Activated naive CD4-positive, alpha-beta T cell (primary cell): ENCODE measurements around the gene BLOC1S1.

Experiments
- DNase-seq, 4 experiments: peaks; one replicate each; lab custom pipeline; 2025; lab: John Stamatoyannopoulos, UW

BLOC1S1 gene

DNA sequence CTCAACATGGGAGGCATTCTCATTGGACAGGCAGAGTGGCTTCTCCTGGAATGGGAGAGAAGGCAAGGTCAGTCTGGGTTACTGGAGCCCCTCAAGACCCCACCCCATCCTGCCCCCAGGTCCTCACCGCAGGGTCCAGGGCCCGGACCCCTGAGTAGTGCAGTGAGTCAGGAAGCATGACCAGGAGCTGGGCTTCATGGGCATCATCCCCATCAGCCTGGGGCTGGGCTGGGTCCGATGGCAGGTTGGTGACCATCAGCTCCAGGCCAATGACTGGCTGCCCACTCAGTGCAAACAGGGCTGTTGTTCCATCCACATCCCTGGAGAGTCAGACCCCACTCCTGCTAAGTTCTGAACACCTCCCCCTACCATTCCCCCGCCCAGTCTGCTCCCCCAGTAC lies 21.2 kb upstream of the BLOC1S1 start:
- DNase-seq = no peak

DNA sequence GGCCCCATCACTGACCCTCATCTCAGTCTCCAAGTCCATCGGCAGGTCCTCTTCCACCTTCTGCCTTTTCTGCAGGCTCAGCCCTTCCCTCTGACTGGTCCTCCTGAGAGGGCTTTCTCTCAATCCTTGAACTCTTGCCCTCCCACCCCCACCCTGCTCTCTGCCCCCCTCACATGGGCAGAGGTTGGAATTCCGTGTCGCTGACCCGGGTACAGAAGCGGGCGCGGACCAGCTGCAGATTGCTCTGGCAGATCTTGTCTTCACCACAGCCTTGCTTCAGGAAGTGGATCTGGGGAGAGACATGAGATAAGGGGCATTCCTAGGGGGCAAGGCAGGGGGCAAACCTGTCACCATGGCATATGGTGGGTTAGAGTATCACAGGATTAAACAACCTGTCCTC lies 20.5 kb upstream of the BLOC1S1 start:
- DNase-seq = no peak

DNA sequence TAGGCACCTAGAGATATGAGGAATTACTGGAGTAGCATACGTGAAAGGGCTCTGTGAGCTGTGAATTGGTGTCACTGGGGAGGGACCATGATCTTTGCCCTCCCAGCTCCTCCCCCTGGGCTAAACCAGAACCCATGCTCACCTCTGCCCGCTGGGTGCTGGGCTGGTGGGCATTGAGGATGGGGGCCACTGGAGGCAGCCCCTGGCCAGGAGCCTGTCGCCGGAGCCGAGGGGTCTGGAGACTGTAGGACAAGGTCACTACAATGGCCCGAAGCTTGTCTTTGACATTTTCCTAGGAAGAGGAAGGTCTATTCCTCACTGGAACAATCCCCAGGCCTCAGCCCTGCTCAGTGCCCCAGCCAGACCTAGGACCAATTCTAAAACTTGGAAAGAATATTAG lies 19.7 kb upstream of the BLOC1S1 start:
- no peak for DNase-seq

DNA sequence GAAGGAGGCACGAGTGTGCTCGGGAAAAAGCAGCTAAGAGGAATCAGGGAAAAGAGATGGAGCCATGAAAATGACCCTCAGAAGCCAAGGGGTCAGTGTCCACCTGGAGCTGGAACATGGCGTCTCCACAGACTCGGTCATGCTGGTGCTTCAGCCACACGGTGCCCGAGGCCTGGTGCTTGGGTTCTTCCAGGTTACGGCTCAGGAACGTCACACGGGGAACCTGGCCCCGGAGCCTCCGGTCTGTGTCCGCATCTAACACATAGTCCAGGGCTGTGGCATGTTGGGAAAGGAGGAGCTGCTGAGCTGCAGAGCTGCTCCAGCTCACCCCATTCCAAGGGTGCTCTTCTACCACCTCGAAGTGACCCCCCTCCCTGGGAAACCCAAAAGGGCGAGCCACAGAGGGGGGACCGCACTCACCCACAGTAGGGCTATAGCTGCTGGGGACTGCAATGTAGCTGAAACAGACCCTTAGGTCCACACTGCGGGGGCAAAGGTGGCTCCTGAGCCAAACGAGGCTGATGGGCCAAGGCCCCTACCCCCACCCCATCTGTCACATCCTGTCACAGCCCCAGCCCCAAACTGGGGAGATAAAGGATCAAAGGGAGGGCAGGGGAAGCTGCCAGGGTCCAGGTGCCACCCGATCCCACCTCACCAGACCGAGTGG lies 18.9 kb upstream of the BLOC1S1 start:
- no peak for DNase-seq

DNA sequence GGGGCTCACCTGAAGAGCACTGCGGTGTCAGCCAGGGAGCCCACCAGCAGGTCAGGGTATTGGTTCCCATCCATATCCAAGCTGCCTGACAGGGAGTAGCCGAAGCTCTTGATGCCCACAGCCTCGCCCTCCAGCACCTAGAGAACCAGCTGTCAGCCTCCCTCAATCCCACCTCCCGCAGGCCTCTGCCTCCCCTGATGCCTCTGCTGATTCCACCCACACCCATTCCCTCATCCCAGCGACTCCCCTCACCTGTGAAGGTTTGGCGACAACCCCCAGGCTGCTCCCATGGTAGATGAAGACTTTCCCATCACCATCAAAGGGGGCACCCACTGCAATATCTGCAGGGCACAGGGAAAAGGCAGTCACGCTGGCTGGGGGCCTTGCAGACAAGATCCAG lies 18.2 kb upstream of the BLOC1S1 start:
- DNase-seq = no peak

DNA sequence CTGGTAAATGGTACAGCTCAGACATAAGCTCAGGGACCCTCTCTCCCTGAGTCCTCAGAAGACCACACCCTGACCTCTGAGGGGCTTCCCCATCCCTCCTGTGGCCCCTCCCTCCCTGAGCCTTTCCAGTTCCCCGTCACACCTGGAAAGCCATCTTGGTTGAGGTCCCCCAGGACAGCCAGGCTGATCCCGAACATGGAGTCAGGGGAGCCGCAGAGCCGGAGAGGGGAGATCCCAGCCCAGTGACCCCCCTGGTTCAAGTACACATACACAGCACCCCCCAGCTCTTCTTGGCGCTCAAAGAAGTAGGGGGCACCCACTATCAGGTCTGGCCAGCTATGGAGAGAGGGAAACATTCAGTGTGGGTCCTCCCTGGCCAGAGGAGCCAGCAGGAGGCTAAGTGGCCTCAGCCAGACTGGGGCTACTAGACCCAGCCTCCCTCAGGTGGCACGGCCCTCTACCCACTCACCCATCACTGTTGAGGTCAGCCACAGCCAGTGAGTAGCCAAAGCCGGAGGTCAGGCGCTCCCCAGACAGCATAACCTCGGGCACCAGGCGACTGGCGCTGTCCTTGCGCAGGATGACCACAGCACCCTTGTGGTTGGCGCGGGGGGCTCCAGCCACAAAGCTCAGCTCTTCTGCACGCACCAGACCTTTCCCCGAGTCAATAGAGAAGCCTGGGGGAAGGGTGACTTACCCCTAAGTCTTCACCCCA lies 17.4 kb upstream of the BLOC1S1 start:
- no peak for DNase-seq

DNA sequence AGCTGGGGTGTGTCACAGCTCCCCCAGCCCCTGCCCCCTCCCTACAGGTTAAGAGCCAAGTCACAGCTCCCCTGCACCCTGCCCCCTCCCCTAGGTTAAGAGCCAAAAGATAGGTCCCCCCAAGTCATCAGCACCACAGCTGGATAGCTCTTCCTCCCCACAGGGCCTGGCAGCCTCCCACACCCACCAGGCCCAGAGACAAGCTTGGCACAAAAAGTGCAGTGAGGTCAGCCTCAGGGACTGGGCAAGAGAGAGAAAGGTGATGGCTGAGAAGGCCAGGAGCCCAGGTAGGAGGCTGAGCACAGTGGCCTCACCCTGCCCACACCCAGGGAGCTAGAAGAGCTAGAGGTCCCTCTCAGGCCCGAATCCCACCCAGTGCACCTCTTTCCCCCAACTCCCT lies 16.9 kb upstream of the BLOC1S1 start:
- no peak for DNase-seq

DNA sequence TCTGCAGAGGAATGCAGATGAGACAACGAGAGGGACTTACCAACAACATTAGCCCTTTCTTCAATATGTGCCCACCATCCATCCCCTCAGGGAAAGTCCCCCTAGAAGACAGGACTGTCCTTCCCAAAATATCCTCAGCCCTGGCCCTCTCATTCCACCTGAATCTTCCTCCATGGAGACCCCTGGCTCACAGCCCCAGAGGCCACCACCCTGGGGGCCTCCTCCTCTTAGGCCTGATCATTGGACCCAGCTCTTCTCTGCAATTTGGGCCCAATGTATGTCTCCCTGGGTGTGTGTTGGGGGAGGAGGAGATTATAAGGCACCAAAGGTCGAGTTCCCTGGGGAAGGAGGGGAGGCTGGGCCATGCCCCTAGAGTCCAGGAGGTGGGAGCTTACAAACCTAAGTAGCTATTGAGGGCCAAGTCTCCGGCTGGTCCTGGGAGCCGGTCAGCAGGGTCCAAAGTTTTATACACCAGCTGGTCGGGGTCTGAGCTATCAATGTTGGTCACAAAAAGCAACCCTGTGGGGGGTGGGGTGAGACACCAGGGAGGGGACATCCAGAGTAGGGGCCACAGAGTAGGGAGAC lies 16.3 kb upstream of the BLOC1S1 start:
- DNase-seq = no peak

DNA sequence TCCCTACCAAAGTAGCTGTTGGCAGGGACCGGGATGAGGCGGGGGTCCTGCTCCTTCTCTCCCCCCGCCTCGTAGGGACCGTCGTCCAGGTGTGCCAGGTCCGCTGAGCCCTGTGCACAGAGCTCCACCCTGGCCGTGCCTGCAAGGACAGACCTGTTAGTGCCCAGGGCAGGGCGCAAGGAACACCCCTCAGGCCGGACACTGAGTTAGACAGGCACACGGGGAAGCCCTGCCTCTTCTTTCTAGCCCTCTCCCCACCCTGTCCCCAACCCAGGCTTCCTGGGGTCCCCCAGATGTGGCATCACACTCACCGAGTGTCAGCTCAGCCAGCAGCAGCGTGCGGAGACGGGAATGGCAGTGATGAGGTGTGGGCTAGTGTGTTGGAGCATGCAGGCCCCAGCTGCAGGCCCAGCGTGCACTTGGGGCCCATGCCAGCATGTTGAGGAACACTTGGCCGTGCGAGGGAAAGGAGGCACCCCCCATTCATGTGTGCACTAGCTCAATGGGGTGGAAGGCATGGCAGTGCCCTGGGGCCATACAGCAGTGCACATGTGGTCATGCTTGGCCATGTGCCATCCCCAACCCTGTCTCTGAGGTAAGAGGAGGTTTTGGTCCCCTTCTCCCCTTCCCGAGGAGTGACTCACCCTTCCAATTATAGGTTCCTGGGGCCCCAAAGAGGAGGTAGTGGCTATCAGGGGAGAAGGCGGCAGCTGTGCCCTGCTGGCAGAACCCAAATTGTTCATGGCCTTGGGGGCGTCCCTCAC lies 15.4 kb upstream of the BLOC1S1 start:
- no peak for DNase-seq

DNA sequence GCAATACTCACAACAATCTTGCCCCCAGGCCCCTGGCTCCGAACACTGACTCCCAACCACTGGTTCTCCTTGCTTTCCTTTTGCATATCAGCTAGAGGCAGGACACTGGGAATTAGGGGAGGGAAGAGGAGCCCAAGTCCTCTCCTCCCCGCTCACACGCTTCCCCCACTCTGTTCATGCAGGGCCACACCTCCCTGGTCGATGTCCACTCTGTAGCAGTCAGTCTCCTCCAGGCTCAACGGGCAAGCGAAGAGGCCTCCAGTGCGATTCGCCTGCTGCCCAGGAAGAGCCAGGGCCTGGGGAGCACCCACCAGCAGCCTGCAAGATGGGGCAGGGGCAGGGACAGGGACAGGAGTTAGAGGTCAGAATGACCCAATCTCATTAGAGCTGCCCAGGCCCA lies 13.0 kb upstream of the BLOC1S1 start:
- DNase-seq = no peak

DNA sequence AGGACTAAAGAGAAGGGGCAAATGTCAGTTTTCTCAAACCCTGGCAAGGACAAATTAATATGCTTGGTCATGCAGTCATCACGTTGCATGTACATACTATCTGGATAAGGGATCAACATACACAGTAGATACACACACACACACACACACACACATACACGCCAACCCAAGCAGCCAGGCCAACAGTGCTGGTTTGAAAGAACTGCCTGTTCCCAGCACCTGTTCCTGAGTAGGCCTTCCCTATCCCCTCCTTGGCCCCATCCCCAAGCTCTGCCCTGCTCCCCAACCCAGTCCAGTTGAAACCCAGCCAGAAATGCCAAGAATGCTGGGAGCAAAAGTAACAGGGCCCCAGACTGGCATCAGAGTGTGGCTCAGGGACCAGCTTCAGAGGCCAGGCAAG lies 12.6 kb upstream of the BLOC1S1 start:
- no peak for DNase-seq

DNA sequence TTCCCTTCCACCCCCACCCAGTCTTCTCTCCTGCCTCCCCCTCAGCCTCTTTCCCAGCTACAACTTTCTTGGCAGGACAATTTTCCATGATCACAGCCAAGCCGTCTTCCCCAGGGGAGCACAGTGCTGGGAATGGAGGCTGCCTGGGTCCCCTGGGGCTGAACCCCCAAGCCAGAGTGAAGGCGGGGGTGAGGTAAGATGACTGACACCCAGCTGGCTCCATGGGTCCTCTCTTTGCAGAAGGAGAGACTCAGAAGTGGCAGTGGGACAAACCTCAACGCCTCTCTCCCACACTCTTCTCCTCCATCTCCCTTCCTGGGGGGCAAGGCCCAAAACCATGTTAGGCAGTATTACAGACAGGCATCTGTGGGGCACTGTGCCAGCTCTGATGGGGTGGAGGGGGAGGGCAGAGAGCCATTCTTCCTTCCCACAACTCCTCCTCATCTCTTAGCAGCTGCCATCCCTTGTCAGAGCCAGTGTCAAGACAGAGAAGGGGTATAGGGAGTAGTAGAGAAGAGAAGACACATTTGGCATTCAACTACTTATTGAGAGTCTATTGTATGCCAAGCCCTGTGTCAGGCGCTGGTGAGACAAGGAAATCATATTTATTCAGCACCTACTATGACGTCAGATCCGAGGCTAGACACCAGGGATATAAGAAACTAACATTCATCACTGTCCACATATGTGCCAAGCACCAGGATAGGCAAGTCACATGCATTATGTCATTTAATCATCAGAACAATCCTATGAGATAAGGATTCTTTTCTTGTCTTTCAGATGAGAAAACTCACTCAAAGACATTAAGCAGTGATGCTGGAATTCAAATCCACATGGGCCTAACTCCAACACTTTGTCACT lies 11.7 kb upstream of the BLOC1S1 start:
- DNase-seq = no peak

DNA sequence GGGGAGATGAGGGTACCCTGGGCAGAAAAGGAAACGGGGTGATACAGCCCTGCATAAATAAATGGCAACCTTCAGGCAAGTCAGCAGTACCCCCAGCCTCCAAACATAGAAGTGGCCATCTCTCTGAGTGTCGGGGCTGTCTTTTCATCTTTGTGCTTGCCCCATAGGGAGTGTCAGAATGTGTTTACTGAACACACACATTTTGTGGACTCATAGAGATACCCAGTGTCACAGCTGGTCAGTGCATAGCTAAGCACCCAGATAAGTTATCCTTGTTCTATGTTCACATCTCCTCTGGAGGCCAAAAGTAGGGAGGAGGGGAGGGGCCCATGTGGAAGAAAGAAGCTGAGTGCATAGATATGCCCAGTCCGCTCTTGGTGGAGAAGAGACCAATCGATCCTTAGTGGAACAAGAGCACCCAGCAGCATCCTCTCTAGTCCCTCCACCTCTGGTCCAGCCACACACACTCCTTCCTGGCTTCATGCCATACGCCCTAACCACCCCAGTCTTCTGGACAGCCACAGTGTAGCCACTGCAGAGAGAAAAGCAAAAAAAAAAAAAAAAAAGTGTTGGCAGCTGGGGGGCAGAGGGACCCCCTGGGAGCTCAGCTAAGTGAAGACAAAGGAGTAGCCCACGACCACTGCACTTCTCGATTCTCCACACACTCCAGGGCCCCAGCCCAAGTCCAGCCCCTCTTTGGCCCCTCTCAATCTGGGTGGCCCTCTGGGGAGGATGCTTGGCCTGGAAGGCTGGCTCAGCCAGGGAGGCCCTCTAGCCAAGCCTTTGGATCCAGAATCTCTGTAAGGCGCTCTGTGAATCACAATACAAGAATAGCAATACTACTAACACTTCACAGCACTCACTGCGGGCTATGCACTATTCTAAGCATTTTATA lies 10.8 kb upstream of the BLOC1S1 start:
- no peak for DNase-seq

DNA sequence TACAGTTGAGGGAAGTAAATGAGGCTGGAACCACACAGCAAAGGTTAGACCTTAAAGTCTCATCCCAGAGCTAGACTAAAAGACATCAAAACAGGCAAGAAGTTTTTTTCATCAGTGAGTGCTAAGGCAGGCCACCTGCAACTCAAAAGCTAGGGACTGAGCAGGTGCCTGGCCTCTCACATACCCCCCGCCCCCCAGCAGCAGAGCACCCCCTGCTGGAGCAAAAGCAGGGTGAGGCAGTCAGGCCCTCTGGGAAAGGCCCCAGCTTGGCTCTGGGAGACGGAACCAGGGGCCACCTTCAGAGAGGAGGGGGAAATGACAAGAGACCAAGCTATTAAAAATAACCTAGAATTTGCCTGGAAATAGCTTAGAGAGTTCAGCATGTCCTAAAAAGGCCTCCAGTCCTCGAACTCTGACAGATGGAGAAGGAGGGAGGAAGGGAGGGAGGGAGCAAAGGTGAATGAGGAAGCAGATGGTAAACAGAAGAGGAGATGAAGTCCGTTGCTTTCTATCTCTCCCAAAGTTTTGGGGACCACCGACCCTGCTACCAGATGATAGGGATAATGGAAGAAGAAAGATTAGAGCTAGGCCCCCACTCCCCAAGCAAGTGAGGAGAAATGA lies 10.0 kb upstream of the BLOC1S1 start:
- DNase-seq = no peak

DNA sequence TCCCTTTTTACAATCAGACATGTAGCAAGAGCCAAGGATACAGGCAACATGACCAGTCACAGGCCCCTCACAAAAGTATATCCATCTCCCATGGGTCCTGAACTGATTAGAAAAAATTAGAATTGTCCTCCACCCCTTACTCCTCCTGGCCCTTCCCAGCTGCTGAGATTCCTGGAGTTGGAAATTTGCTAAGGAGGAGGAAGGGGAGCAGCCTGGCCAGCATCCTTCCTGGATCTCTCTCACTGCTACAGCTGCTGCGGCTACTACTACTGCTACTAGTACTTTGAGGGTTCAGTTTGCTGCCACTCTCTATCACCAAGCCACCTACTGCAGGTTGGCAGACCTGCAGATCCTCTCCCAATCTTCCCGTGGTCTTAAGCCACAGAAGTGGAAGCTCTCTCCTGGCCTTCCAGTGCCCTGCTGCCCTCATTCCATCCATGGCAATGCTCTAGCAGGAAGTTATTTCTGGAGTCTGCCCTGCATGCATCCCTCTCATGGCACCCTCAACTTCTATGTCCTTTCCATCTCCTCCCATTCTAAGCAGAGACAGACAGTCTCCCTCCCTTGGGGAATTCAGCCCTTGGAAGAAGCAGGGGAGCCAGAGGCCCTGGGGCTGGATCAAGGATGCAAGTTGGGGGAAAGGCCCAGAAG lies 9.2 kb upstream of the BLOC1S1 start:
- no peak for DNase-seq

DNA sequence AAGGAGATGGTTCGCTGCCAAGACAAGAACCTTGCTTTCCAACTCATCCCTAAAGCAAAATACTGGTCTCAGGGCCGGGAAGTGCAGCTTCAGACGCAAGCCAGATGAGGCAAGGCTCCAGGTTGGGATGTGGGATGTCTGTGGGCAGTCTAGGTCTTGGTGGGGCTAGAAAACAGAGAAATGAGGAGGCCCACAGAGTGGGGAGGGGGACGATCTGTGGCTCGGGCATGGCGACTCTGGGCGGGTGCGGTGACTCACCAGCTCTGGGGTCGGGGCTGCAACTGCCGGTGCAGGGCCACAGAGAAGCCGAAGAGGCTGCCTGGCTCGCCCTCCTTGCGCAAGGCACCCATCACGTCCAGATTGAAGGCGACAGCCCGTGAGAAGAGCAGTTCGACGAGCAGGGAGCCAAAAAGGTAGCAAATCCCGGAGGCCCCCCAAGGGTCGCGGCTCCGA lies 8.6 kb upstream of the BLOC1S1 start:
- DNase-seq = no peak

DNA sequence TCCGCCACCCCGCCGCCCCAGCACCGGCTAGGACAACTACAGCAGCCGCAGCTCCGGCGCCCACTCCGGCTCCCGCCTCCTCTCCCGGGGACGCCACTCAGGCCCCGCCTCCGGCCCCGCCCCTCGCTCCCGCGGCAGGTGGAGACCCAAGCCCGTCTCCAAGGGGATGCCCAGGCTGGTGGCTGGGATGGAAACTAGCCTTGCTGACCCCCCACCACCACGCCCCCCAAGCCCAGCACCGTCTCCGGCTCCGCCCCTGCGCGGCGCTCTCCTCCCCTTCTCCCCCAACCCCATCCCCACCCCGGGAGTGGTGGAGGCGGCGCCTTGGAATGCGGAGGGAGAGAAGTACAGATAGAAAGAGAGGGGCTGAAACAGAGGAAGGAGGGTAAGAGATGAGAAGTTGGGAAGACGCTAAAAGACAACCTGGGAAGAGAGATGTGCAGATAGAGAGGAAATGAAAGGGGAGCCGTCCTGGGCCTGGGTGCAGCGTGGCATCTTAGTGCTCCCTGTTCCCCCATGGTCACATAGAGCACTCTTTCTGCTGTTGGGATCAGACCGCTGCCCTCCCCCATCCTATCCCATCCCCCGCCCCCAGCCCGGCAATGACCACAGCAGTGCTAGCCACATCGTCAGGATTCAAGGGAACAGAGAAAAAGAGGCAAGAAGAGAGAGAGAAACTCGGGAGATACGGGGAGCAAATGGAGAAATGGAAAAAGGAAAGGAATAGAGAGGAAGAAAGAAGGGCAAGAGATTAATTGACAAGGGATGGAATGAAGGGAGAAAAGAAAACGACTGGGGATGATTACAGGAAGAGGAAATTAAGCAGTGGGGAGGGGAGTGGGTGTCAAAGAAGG lies 7.8 kb upstream of the BLOC1S1 start, which contains the start of gene ITGA7:
ITGA7 (minus strand) TSS at position 64 of the 854 bp plus-strand sequence. CDS start 222 bp downstream, outside the sequence.
- peak in 3 of 4 experiments; percentile 33 to 50 (median 37) for DNase-seq

DNA sequence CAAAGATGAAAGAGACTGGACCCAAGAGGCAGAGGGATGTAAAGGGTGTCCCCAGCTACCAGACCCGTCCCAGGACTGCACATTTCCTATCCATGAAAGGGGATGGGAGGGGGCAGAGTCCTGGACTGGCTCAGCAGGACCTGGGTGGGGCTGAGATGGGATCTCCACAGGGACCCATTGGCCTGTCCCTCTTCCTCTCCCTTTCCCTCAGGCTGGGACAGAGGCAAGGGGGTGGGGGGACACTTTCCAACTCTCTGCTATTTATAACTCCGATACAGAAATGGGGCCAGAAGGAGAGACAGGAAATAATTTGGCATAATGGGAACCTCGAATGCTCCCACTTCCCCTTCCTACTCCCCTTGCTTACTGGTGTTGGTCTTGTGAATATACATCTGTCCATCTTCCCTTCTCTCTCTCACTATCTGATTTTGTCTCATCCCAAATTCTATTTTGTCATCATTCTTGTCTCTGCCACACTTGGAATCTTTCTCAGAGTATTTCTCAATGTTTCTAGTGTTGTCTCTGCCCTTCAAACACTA lies 7.1 kb upstream of the BLOC1S1 start:
- no peak for DNase-seq
